GM23338 (cell line): ENCODE measurements around the gene TTC22. TPM values are rescaled to one million over a fixed set of nuclear protein-coding genes. Genes with fewer than 3 reads are reported as not detected.

Source experiments
- ATAC-seq: fragments of 200-7000 bp; cut with Tn5 transposase; 3 replicates; pipeline ENCODE4 v1.9.1; 2020
- DNase-seq: peaks from one replicate; pipeline ENCODE4 v3.0.0-alpha.2; 2015; ENCODE audit warnings: low spot score
- H2AFZ ChIP-seq: fragments of 200-600 bp; sonication (generic); 2 replicates; pipeline ENCODE4 v1.8.0; 2016; ENCODE audit warnings: antibody characterized with exemption, mild to moderate bottlenecking, moderate library complexity
- H3F3A ChIP-seq: fragments of 200-600 bp; sonication (generic); replicated peaks from 2 replicates; pipeline ENCODE4 v1.8.0; 2017; ENCODE audit warnings: antibody characterized with exemption, mixed run types, low read depth
- H3K27ac ChIP-seq: fragments of 200-600 bp; sonication (generic); 2 replicates; pipeline ENCODE4 v1.6.1; 2016; ENCODE audit warnings: low read depth
- H3K27me3 ChIP-seq: fragments of 200-600 bp; sonication (generic); 2 replicates; pipeline ENCODE4 v1.8.0; 2016; ENCODE audit warnings: mild to moderate bottlenecking, mixed run types, moderate library complexity; ENCODE audit not compliant: insufficient read depth
- H3K36me3 ChIP-seq: fragments of 200-600 bp; sonication (generic); 2 replicates; pipeline ENCODE4 v1.8.0; 2016; ENCODE audit warnings: mild to moderate bottlenecking; ENCODE audit not compliant: insufficient read depth
- H3K4me1 ChIP-seq: fragments of 200-600 bp; sonication (generic); 2 replicates; pipeline ENCODE4 v1.8.0; 2016; ENCODE audit warnings: mild to moderate bottlenecking, moderate library complexity; ENCODE audit not compliant: insufficient read depth
- H3K4me2 ChIP-seq: fragments of 200-600 bp; sonication (generic); 2 replicates; pipeline ENCODE4 v1.7.1; 2017; ENCODE audit warnings: mixed run types
- H3K4me3 ChIP-seq: fragments of 200-600 bp; sonication (generic); 2 replicates; pipeline ENCODE4 v1.6.1; 2016; ENCODE audit warnings: mixed run types
- H3K79me2 ChIP-seq: fragments of 200-600 bp; sonication (generic); replicated peaks from 2 replicates; pipeline ENCODE4 v1.8.0; 2017; ENCODE audit warnings: mild to moderate bottlenecking; ENCODE audit not compliant: insufficient read depth
- H3K9me2 ChIP-seq: fragments of 200-600 bp; sonication (generic); 2 replicates; pipeline ENCODE4 v1.8.0; 2017; ENCODE audit not compliant: insufficient read depth
- H4K20me1 ChIP-seq: fragments of 200-600 bp; sonication (generic); replicated peaks from 2 replicates; pipeline ENCODE4 v1.8.0; 2017; ENCODE audit warnings: mild to moderate bottlenecking; ENCODE audit not compliant: insufficient read depth
- H3K27ac Mint-ChIP-seq: 2 replicates; pipeline ENCODE4 v1.8.0; 2020; ENCODE audit warnings: inconsistent platforms, mild to moderate bottlenecking, moderate library complexity, mixed read lengths
- H3K27me3 Mint-ChIP-seq: 3 replicates; pipeline ENCODE4 v1.8.0; 2022; ENCODE audit warnings: low read depth, mild to moderate bottlenecking, moderate library complexity, mixed read lengths, inconsistent platforms; ENCODE audit not compliant: insufficient read depth, poor library complexity
- H3K36me3 Mint-ChIP-seq: 3 replicates; pipeline ENCODE4 v1.8.0; 2021; ENCODE audit warnings: low read depth, mild to moderate bottlenecking, inconsistent platforms, moderate library complexity, mixed read lengths
- H3K4me1 Mint-ChIP-seq: 3 replicates; pipeline ENCODE4 v1.8.0; 2020; ENCODE audit warnings: mild to moderate bottlenecking, inconsistent platforms, mixed read lengths
- H3K4me3 Mint-ChIP-seq: 3 replicates; pipeline ENCODE4 v1.8.0; 2021; ENCODE audit warnings: moderate library complexity, mild to moderate bottlenecking, inconsistent platforms, mixed read lengths
- H3K9me3 Mint-ChIP-seq: 3 replicates; pipeline ENCODE4 v1.8.0; 2020; ENCODE audit warnings: moderate library complexity, mild to moderate bottlenecking, inconsistent platforms, mixed read lengths
- CREB1 ChIP-seq: fragments of 250-450 bp; sonication (Bioruptor Pico); IDR thresholded peaks from 2 replicates; pipeline ENCODE4 v1.5.0; 2020; ENCODE audit warnings: low read depth, mild to moderate bottlenecking, moderate library complexity
- EZH2 ChIP-seq: fragments of 200-600 bp; sonication (generic); IDR thresholded peaks from one replicate; pipeline ENCODE4 v1.8.0; 2017; ENCODE audit warnings: antibody characterized with exemption, mild to moderate bottlenecking, low read depth; ENCODE audit not compliant: unreplicated experiment
- EZH2phosphoT487 ChIP-seq: fragments of 200-600 bp; sonication (generic); IDR thresholded peaks from one replicate; pipeline ENCODE4 v1.8.1; 2018; ENCODE audit warnings: antibody characterized with exemption; ENCODE audit not compliant: unreplicated experiment
- JUNB ChIP-seq: IDR thresholded peaks from one replicate; pipeline ENCODE4 v1.6.1; 2016; ENCODE audit warnings: antibody characterized with exemption; ENCODE audit not compliant: unreplicated experiment
- NANOG ChIP-seq: IDR thresholded peaks from 2 replicates; pipeline ENCODE4 v1.6.1; 2016; ENCODE audit warnings: antibody characterized with exemption, borderline replicate concordance
- POLR2AphosphoS5 ChIP-seq: IDR thresholded peaks from 2 replicates; pipeline ENCODE4 v1.6.1; 2016; ENCODE audit warnings: antibody characterized with exemption, low read depth
- STAT1 ChIP-seq: IDR thresholded peaks from one replicate; pipeline ENCODE4 v1.6.1; 2016; ENCODE audit warnings: antibody characterized with exemption; ENCODE audit not compliant: unreplicated experiment
- ZNF114 ChIP-seq: fragments of 250-450 bp; sonication (Bioruptor Pico); IDR thresholded peaks from 2 replicates; pipeline ENCODE4 v1.5.0; 2020; ENCODE audit warnings: mild to moderate bottlenecking, moderate library complexity
- ZNF331 ChIP-seq: fragments of 250-450 bp; sonication (Bioruptor Pico); IDR thresholded peaks from 2 replicates; pipeline ENCODE4 v1.5.0; 2020; ENCODE audit warnings: low read depth, mild to moderate bottlenecking, moderate library complexity
- polyA plus RNA-seq: library from polyadenylated mRNA; unstranded; fragments of >200 nt; fragmentation: Nextera tagmentation; extraction: Ambion mirVana; gene quantifications from 2 replicates; pipeline ENCODE4 v1.2.1, GENCODE V29; 2016
- total RNA-seq: library from RNA; depleted of rRNA; stranded (reverse); fragments of >200 nt; shearing (Covaris generic); gene quantifications from 2 replicates; pipeline ENCODE4 v1.2.3, GENCODE V29; 2014
- TF ChIP-seq, protein P1 (sequence below): IDR thresholded peaks from one replicate; pipeline ENCODE4 v1.6.1; 2018; ENCODE audit warnings: antibody characterized with exemption; ENCODE audit not compliant: unreplicated experiment
- TF ChIP-seq, protein P2 (sequence below): fragments of 250-450 bp; sonication (Bioruptor Pico); IDR thresholded peaks from 2 replicates; pipeline ENCODE4 v1.5.0; 2020; ENCODE audit warnings: mild to moderate bottlenecking, moderate library complexity
- TF ChIP-seq, protein P3 (sequence below), 2 experiments: fragments of 200-600 bp in 1 of 2; sonication (generic) in 1 of 2; conservative IDR thresholded peaks; 2 replicates each; pipeline versions ENCODE4 v1.5.1 to v1.6.1; 2016 to 2017; ENCODE audit warnings: antibody characterized with exemption in 2 of 2, low read depth in 2 of 2, mild to moderate bottlenecking in 2 of 2, moderate library complexity in 1 of 2
- TF ChIP-seq, protein P4 (sequence below): IDR thresholded peaks from 2 replicates; pipeline ENCODE4 v1.6.1; 2016; ENCODE audit warnings: antibody characterized with exemption

Gene TTC22
- total and polyA plus RNA-seq, 2 experiments from 2014 or later: 1.2 to 2.5 TPM

DNA sequence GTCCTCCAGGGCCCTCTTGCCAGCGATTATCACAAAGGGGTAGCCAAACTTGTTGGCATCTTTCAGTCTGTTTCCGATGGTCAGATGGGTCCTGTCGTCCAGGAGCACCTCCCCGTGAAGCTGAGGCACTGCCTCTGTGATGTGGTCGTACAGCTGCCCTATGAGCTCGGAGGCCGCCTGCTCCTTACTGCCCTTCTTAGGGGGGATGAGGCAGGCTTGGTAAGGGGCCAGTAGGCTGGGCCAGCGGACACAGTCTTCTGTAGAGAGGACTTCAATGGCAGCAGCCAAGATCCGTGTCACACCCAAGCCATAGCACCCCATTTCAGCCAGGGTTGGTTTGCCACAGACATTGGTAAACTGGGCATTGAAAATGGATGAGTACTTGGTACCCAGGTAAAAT, 43.3 kb downstream of the TTC22 start:
- Histone ChIP-seq H3K79me2 (peaks cover 13% of the 10 kb centered on the region), H3K36me3 (no peaks in the 10 kb centered on the region), H3K4me3 (no peak overlapping the region), H3K27me3 (no peaks in the 10 kb centered on the region), H3K4me1 (no peaks in the 10 kb centered on the region), H4K20me1 (no peaks in the 10 kb centered on the region), H3K4me2 (no peak overlapping the region), H3K27ac (no peak overlapping the region), H3F3A (no peaks in the 10 kb centered on the region), H2AFZ (no peak overlapping the region), H3K9me2 (no peaks in the 10 kb centered on the region)
- H3K9me3 Mint-ChIP-seq: no peaks in the 10 kb centered on the region; the same call in 2 of the 3 replicates
- TF ChIP-seq EZH2phosphoT487 (no peak), STAT1 (no peak), CREB1 (CRISPR knock-in tag) (no peak), EZH2 (no peak), NANOG (no peak), ZNF331 (CRISPR knock-in tag) (no peak), JUNB (no peak), POLR2AphosphoS5 (no peak), ZNF114 (no peak)
- TF ChIP-seq, protein P1, sequence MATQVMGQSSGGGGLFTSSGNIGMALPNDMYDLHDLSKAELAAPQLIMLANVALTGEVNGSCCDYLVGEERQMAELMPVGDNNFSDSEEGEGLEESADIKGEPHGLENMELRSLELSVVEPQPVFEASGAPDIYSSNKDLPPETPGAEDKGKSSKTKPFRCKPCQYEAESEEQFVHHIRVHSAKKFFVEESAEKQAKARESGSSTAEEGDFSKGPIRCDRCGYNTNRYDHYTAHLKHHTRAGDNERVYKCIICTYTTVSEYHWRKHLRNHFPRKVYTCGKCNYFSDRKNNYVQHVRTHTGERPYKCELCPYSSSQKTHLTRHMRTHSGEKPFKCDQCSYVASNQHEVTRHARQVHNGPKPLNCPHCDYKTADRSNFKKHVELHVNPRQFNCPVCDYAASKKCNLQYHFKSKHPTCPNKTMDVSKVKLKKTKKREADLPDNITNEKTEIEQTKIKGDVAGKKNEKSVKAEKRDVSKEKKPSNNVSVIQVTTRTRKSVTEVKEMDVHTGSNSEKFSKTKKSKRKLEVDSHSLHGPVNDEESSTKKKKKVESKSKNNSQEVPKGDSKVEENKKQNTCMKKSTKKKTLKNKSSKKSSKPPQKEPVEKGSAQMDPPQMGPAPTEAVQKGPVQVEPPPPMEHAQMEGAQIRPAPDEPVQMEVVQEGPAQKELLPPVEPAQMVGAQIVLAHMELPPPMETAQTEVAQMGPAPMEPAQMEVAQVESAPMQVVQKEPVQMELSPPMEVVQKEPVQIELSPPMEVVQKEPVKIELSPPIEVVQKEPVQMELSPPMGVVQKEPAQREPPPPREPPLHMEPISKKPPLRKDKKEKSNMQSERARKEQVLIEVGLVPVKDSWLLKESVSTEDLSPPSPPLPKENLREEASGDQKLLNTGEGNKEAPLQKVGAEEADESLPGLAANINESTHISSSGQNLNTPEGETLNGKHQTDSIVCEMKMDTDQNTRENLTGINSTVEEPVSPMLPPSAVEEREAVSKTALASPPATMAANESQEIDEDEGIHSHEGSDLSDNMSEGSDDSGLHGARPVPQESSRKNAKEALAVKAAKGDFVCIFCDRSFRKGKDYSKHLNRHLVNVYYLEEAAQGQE: no peak
- TF ChIP-seq, protein P2, sequence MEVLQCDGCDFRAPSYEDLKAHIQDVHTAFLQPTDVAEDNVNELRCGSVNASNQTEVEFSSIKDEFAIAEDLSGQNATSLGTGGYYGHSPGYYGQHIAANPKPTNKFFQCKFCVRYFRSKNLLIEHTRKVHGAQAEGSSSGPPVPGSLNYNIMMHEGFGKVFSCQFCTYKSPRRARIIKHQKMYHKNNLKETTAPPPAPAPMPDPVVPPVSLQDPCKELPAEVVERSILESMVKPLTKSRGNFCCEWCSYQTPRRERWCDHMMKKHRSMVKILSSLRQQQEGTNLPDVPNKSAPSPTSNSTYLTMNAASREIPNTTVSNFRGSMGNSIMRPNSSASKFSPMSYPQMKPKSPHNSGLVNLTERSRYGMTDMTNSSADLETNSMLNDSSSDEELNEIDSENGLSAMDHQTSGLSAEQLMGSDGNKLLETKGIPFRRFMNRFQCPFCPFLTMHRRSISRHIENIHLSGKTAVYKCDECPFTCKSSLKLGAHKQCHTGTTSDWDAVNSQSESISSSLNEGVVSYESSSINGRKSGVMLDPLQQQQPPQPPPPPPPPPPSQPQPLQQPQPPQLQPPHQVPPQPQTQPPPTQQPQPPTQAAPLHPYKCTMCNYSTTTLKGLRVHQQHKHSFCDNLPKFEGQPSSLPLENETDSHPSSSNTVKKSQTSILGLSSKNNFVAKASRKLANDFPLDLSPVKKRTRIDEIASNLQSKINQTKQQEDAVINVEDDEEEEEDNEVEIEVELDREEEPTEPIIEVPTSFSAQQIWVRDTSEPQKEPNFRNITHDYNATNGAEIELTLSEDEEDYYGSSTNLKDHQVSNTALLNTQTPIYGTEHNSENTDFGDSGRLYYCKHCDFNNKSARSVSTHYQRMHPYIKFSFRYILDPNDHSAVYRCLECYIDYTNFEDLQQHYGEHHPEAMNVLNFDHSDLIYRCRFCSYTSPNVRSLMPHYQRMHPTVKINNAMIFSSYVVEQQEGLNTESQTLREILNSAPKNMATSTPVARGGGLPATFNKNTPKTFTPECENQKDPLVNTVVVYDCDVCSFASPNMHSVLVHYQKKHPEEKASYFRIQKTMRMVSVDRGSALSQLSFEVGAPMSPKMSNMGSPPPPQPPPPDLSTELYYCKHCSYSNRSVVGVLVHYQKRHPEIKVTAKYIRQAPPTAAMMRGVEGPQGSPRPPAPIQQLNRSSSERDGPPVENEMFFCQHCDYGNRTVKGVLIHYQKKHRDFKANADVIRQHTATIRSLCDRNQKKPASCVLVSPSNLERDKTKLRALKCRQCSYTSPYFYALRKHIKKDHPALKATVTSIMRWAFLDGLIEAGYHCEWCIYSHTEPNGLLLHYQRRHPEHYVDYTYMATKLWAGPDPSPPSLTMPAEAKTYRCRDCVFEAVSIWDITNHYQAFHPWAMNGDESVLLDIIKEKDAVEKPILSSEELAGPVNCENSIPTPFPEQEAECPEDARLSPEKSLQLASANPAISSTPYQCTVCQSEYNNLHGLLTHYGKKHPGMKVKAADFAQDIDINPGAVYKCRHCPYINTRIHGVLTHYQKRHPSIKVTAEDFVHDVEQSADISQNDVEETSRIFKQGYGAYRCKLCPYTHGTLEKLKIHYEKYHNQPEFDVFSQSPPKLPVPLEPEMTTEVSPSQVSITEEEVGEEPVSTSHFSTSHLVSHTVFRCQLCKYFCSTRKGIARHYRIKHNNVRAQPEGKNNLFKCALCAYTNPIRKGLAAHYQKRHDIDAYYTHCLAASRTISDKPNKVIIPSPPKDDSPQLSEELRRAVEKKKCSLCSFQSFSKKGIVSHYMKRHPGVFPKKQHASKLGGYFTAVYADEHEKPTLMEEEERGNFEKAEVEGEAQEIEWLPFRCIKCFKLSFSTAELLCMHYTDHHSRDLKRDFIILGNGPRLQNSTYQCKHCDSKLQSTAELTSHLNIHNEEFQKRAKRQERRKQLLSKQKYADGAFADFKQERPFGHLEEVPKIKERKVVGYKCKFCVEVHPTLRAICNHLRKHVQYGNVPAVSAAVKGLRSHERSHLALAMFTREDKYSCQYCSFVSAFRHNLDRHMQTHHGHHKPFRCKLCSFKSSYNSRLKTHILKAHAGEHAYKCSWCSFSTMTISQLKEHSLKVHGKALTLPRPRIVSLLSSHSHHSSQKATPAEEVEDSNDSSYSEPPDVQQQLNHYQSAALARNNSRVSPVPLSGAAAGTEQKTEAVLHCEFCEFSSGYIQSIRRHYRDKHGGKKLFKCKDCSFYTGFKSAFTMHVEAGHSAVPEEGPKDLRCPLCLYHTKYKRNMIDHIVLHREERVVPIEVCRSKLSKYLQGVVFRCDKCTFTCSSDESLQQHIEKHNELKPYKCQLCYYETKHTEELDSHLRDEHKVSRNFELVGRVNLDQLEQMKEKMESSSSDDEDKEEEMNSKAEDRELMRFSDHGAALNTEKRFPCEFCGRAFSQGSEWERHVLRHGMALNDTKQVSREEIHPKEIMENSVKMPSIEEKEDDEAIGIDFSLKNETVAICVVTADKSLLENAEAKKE (CRISPR knock-in tag): no peak
- TF ChIP-seq, protein P3, sequence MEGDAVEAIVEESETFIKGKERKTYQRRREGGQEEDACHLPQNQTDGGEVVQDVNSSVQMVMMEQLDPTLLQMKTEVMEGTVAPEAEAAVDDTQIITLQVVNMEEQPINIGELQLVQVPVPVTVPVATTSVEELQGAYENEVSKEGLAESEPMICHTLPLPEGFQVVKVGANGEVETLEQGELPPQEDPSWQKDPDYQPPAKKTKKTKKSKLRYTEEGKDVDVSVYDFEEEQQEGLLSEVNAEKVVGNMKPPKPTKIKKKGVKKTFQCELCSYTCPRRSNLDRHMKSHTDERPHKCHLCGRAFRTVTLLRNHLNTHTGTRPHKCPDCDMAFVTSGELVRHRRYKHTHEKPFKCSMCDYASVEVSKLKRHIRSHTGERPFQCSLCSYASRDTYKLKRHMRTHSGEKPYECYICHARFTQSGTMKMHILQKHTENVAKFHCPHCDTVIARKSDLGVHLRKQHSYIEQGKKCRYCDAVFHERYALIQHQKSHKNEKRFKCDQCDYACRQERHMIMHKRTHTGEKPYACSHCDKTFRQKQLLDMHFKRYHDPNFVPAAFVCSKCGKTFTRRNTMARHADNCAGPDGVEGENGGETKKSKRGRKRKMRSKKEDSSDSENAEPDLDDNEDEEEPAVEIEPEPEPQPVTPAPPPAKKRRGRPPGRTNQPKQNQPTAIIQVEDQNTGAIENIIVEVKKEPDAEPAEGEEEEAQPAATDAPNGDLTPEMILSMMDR (conservative IDR thresholded peaks at IDR 0.05; ENCODE audit: low read depth in 2 of 2): no peak
- TF ChIP-seq, protein P4, sequence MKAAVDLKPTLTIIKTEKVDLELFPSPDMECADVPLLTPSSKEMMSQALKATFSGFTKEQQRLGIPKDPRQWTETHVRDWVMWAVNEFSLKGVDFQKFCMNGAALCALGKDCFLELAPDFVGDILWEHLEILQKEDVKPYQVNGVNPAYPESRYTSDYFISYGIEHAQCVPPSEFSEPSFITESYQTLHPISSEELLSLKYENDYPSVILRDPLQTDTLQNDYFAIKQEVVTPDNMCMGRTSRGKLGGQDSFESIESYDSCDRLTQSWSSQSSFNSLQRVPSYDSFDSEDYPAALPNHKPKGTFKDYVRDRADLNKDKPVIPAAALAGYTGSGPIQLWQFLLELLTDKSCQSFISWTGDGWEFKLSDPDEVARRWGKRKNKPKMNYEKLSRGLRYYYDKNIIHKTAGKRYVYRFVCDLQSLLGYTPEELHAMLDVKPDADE: no peak
- peaks cover 12% of the 10 kb centered on the region for H3K4me1 Mint-ChIP-seq
- H3K36me3 Mint-ChIP-seq: peaks cover 8% of the 10 kb centered on the region; the same call in 1 of the 3 replicates
- DNase-seq (no peak), ATAC-seq (no peak)
- no peak overlapping the region for H3K27ac Mint-ChIP-seq
- H3K4me3 Mint-ChIP-seq: no peak overlapping the region
- H3K27me3 Mint-ChIP-seq: peaks cover 10% of the 10 kb centered on the region
